H1 (cell line): ENCODE results near the gene ZNF536. TPM values are rescaled to one million over a fixed set of nuclear protein-coding genes. Genes with fewer than 3 reads are reported as not detected.

Experiments
- CTCF ChIA-PET: fragments of 300-600 bp; sonication (Branson Sonifier 250); formaldehyde crosslinking; loops from one replicate; lab custom pipeline; 2021; ENCODE audit not compliant: partially characterized antibody; lab: Charles Lee
- POLR2A ChIA-PET: fragments of 300-600 bp; sonication (Branson Sonifier 250); formaldehyde crosslinking; loops from one replicate; lab custom pipeline; 2021; ENCODE audit warnings: inconsistent platforms; ENCODE audit not compliant: partially characterized antibody; lab: Charles Lee
- DNase-seq, 2 experiments: peaks; one replicate each; pipeline versions ENCODE4 v3.0.0 to v3.0.0-alpha.2; 2010 to 2022; ENCODE audit warnings: low spot score in 2 of 2, low read depth in 1 of 2, mixed read lengths in 1 of 2
- FAIRE-seq: peaks from 2 replicates; lab custom pipeline; 2011; peaks lifted over from hg19 to GRCh38; lab: Jason Lieb, UNC
- H2AFZ ChIP-seq: 2 replicates; pipeline ENCODE4 v1.8.1; 2012; ENCODE audit warnings: low read length, inconsistent platforms
- H2AK5ac ChIP-seq: 2 replicates; pipeline ENCODE4 v1.6.1; 2013; ENCODE audit warnings: low read depth, low read length
- H2BK120ac ChIP-seq: replicated peaks from 2 replicates; pipeline ENCODE3; 2013; ENCODE audit warnings: low read depth, low read length, inconsistent platforms
- H2BK12ac ChIP-seq: 2 replicates; pipeline ENCODE4 v1.6.1; 2013; ENCODE audit warnings: low read depth, low read length
- H2BK15ac ChIP-seq: 2 replicates; pipeline ENCODE4 v1.6.1; 2013; ENCODE audit warnings: low read length
- H2BK20ac ChIP-seq: 2 replicates; pipeline ENCODE4 v1.6.1; 2013; ENCODE audit warnings: low read length
- H2BK5ac ChIP-seq: 2 replicates; pipeline ENCODE4 v1.6.1; 2013; ENCODE audit warnings: low read depth, low read length
- H3K14ac ChIP-seq: 2 replicates; pipeline ENCODE4 v1.6.1; 2013; ENCODE audit warnings: inconsistent platforms; ENCODE audit not compliant: insufficient read length
- H3K18ac ChIP-seq: 2 replicates; pipeline ENCODE4 v1.6.1; 2013; ENCODE audit warnings: low read length; ENCODE audit errors: extremely low read depth
- H3K23ac ChIP-seq: 2 replicates; pipeline ENCODE4 v1.6.1; 2013; ENCODE audit warnings: inconsistent platforms; ENCODE audit not compliant: insufficient read length
- H3K23me2 ChIP-seq: 2 replicates; pipeline ENCODE4 v1.6.1; 2013; ENCODE audit warnings: low read depth, low read length
- H3K27ac ChIP-seq: 2 replicates; pipeline ENCODE4 v1.6.1; 2011; ENCODE audit warnings: low read depth, low read length, inconsistent platforms
- H3K27me3 ChIP-seq, 4 experiments: replicated peaks in 1 of 4; 1 replicate in 1 of 4; 2 replicates in 3 of 4; pipeline versions ENCODE4 v1.6.1 to v1.8.1; 2011 to 2013; ENCODE audit warnings: low read length in 3 of 4, mild to moderate bottlenecking in 3 of 4, inconsistent platforms in 2 of 4, mixed read lengths in 2 of 4, moderate library complexity in 1 of 4; ENCODE audit not compliant: control insufficient read depth in 3 of 4, insufficient read depth in 3 of 4; ENCODE audit errors: extremely low read depth in 1 of 4
- H3K36me3 ChIP-seq, 4 experiments: 2 replicates each; pipeline versions ENCODE4 v1.6.1 to v1.8.1; 2011 to 2013; ENCODE audit warnings: mild to moderate bottlenecking in 4 of 4, low read length in 3 of 4, moderate library complexity in 2 of 4, control low read depth in 1 of 4, inconsistent platforms in 1 of 4; ENCODE audit not compliant: insufficient read depth in 4 of 4, control insufficient read depth in 2 of 4
- H3K4ac ChIP-seq: replicated peaks from 2 replicates; pipeline ENCODE3; 2013; ENCODE audit warnings: low read length, low read depth, mixed read lengths, inconsistent platforms; ENCODE audit not compliant: insufficient read length
- H3K4me1 ChIP-seq, 4 experiments: replicated peaks in 1 of 4; 1 replicate in 1 of 4; 2 replicates in 3 of 4; pipeline versions ENCODE4 v1.6.1 to v1.8.1; 2011 to 2013; ENCODE audit warnings: low read length in 3 of 4, inconsistent platforms in 2 of 4, mixed read lengths in 1 of 4; ENCODE audit not compliant: insufficient read depth in 4 of 4, control insufficient read depth in 3 of 4
- H3K4me2 ChIP-seq, 2 experiments: 2 replicates each; pipeline versions ENCODE4 v1.6.1 to v1.8.1; 2011 to 2013; ENCODE audit warnings: low read depth in 2 of 2, low read length in 2 of 2, control low read depth in 1 of 2, inconsistent platforms in 1 of 2, mild to moderate bottlenecking in 1 of 2; ENCODE audit not compliant: insufficient read depth in 1 of 2
- H3K4me3 ChIP-seq, 4 experiments: fragments of 200-600, 300-600 bp in 1 of 4; sonication (generic), shearing (Covaris generic), sonication (Bioruptor Twin) in 1 of 4; 2 replicates each; pipeline versions ENCODE4 v1.5.1 to v1.8.1; 2011 to 2016; ENCODE audit warnings: low read length in 4 of 4, low read depth in 3 of 4, control low read depth in 2 of 4, inconsistent platforms in 2 of 4, mild to moderate bottlenecking in 2 of 4, mixed read lengths in 1 of 4, moderate library complexity in 1 of 4; ENCODE audit not compliant: insufficient read depth in 2 of 4; ENCODE audit errors: extremely low read depth in 1 of 4
- H3K56ac ChIP-seq: replicated peaks from 2 replicates; pipeline ENCODE3; 2013; ENCODE audit warnings: low read depth, mild to moderate bottlenecking, mixed read lengths, low read length, inconsistent platforms; ENCODE audit not compliant: insufficient read length
- H3K79me1 ChIP-seq: 2 replicates; pipeline ENCODE4 v1.6.1; 2013; ENCODE audit warnings: low read depth, low read length, control low read depth
- H3K79me2 ChIP-seq, 2 experiments: 2 replicates each; pipeline versions ENCODE4 v1.6.1 to v1.8.1; 2012 to 2013; ENCODE audit warnings: low read length in 2 of 2, mild to moderate bottlenecking in 2 of 2, inconsistent platforms in 1 of 2; ENCODE audit not compliant: insufficient read depth in 2 of 2, control insufficient read depth in 1 of 2
- H3K9ac ChIP-seq, 4 experiments: replicated peaks in 1 of 4; 1 replicate in 1 of 4; 2 replicates in 3 of 4; pipeline versions ENCODE4 v1.6.1 to v1.8.1; 2011 to 2013; ENCODE audit warnings: low read depth in 3 of 4, low read length in 3 of 4, control low read depth in 2 of 4, mild to moderate bottlenecking in 2 of 4, moderate library complexity in 2 of 4, inconsistent platforms in 1 of 4; ENCODE audit errors: extremely low read depth in 1 of 4
- H3K9me3 ChIP-seq, 2 experiments: 2 replicates each; pipeline versions ENCODE4 v1.6.1 to v1.8.1; 2012 to 2013; ENCODE audit warnings: mild to moderate bottlenecking in 2 of 2, moderate library complexity in 2 of 2, control low read depth in 1 of 2, inconsistent platforms in 1 of 2, low read depth in 1 of 2, low read length in 1 of 2, mixed read lengths in 1 of 2; ENCODE audit not compliant: insufficient read depth in 2 of 2
- H4K20me1 ChIP-seq, 2 experiments: replicated peaks in 1 of 2; 2 replicates each; pipeline versions ENCODE3 to v1.8.1; 2011 to 2013; ENCODE audit warnings: inconsistent platforms in 2 of 2, low read length in 2 of 2, mild to moderate bottlenecking in 1 of 2; ENCODE audit not compliant: insufficient read depth in 2 of 2, control insufficient read depth in 1 of 2
- H4K5ac ChIP-seq: 2 replicates; pipeline ENCODE4 v1.6.1; 2013; ENCODE audit warnings: low read length, low read depth, mixed read lengths, inconsistent platforms; ENCODE audit not compliant: insufficient read length
- H4K8ac ChIP-seq: 2 replicates; pipeline ENCODE4 v1.8.0; 2013; ENCODE audit warnings: mild to moderate bottlenecking, moderate library complexity, low read length, inconsistent platforms; ENCODE audit not compliant: insufficient read depth; ENCODE audit errors: extremely low read depth
- H4K91ac ChIP-seq: replicated peaks from 2 replicates; pipeline ENCODE3; 2013; ENCODE audit warnings: low read length, mixed read lengths, inconsistent platforms; ENCODE audit not compliant: insufficient read length
- CTBP2 ChIP-seq: IDR thresholded peaks from 2 replicates; pipeline ENCODE4 v1.7.0; 2011; ENCODE audit warnings: borderline replicate concordance, mild to moderate bottlenecking, moderate library complexity, mixed read lengths, low read length; ENCODE audit not compliant: insufficient read depth, insufficient read length
- CTCF ChIP-seq, 3 experiments: IDR thresholded peaks; 1 replicate in 2 of 3; 2 replicates in 1 of 3; pipeline versions ENCODE4 v1.5.1 to v1.6.1; 2011; ENCODE audit warnings: low read length in 3 of 3, mild to moderate bottlenecking in 3 of 3, inconsistent platforms in 2 of 3, low read depth in 1 of 3, moderate library complexity in 1 of 3; ENCODE audit not compliant: insufficient read depth in 1 of 3; ENCODE audit errors: control extremely low read depth in 1 of 3
- EGR1 ChIP-seq: IDR thresholded peaks from 2 replicates; pipeline ENCODE4 v1.6.1; 2011; ENCODE audit warnings: low read depth, low read length, borderline replicate concordance
- GABPA ChIP-seq: IDR thresholded peaks from 2 replicates; pipeline ENCODE4 v1.6.1; 2011; ENCODE audit warnings: mild to moderate bottlenecking, low read length, moderate library complexity, borderline replicate concordance; ENCODE audit not compliant: insufficient read depth
- KDM1A ChIP-seq: fragments of 200-600, 300-600 bp; sonication (generic); IDR thresholded peaks from 2 replicates; pipeline ENCODE4 v1.7.1; 2016; ENCODE audit warnings: mild to moderate bottlenecking, low read length, borderline replicate concordance
- NANOG ChIP-seq: IDR thresholded peaks from 2 replicates; pipeline ENCODE4 v1.6.1; 2011; ENCODE audit warnings: low read length, low read depth, mild to moderate bottlenecking, inconsistent platforms; ENCODE audit not compliant: insufficient read depth, poor library complexity, severe bottlenecking
- NRF1 ChIP-seq: IDR thresholded peaks from 2 replicates; pipeline ENCODE4 v1.6.1; 2011; ENCODE audit warnings: mild to moderate bottlenecking, low read depth, low read length, improper control_type of control experiment
- SP4 ChIP-seq: IDR thresholded peaks from 2 replicates; pipeline ENCODE4 v1.6.1; 2012; ENCODE audit warnings: low read length, inconsistent platforms
- TCF12 ChIP-seq: IDR thresholded peaks from 2 replicates; pipeline ENCODE4 v1.6.1; 2011; ENCODE audit warnings: low read depth, mild to moderate bottlenecking, low read length
- WGBS, 2 experiments: shearing (Covaris generic) in 1 of 2; methylation state at CpG; one replicate each; pipeline versions ENCODE4 v1.1.6 to v1.1.7; 2013 to 2015; ENCODE audit warnings: low lambda C conversion rate in 2 of 2, mixed read lengths in 2 of 2, inconsistent platforms in 1 of 2, low coverage in 1 of 2, missing lambda C conversion rate in 1 of 2; ENCODE audit not compliant: insufficient replicate concordance in 2 of 2, insufficient coverage in 1 of 2, insufficient read length in 1 of 2; ENCODE audit errors: extremely low coverage in 1 of 2, missing lambda C conversion rate in 1 of 2; 5-methylcytosine and 5-hydroxymethylcytosine counted together
- polyA plus RNA-seq, 7 experiments: library from polyadenylated mRNA; depleted of rRNA in 3 of 7; stranded (reverse) in 5 of 7; unstranded in 2 of 7; fragments of >200 nt in 5 of 7; fragments of 200-250 nt in 2 of 7; gene quantifications; 1 replicate in 5 of 7; 2 replicates in 1 of 7; 4 replicates in 1 of 7; pipeline versions ENCODE4 v1.2.1 to v1.2.3, GENCODE V29; 2011 to 2013; ENCODE audit warnings: missing spikeins in 2 of 7, mixed read lengths in 2 of 7
- total RNA-seq: library from RNA; stranded (reverse); fragmentation: NEBNext Ultra II Directional; extraction: Animal tissue kit (Norgen Biotek cat#: 25700); gene quantifications from 2 replicates; pipeline ENCODE4 v1.2.1, GENCODE V29; 2021

ZNF536 gene
- total and polyA plus RNA-seq, 2 of the 8 experiments (the other 6 are each of a cell fraction or from before 2014, with no cell fraction given): 0.09 to 0.11 TPM

GRCh38 chr19:30431591-30431990 is 59.4 kb downstream of the ZNF536 start:
- no peak overlapping the region for H2BK15ac ChIP-seq
- H3K14ac ChIP-seq: no peak overlapping the region
- no peak overlapping the region for H3K4ac ChIP-seq
- DNase-seq (peak in 1 of 2 experiments; percentile 22), FAIRE-seq (no peak)
- H3K4me1 ChIP-seq: no peaks in the 10 kb centered on the region
- CTCF ChIA-PET: no interaction called here
- H3K23ac ChIP-seq: no peak overlapping the region
- H2BK120ac ChIP-seq: no peak overlapping the region
- H2AFZ ChIP-seq: no peak overlapping the region
- H3K4me3 ChIP-seq: no peak overlapping the region
- H3K79me1 ChIP-seq: no peaks in the 10 kb centered on the region
- H3K18ac ChIP-seq: no peak overlapping the region
- H4K5ac ChIP-seq: no peak overlapping the region
- no peak overlapping the region for H4K91ac ChIP-seq
- POLR2A ChIA-PET: interaction anchor here (0.6 kb wide), 1 partner anchor 717 kb away, joined by 3 read pairs; the partner anchor contains the start of gene C19orf12
- H3K79me2 ChIP-seq: no peaks in the 10 kb centered on the region; a peak in 1 of 4 replicates
- no peaks in the 10 kb centered on the region for H3K36me3 ChIP-seq
- 94% methylated on average over 8 of the region's 8 CpGs; no CpG with 5 or more reads in 1 of the 2 experiments for WGBS, 2 experiments
- no peak overlapping the region for H2BK20ac ChIP-seq
- H3K23me2 ChIP-seq: peaks cover 10% of the 10 kb centered on the region; the same call in 1 of the 2 replicates
- H3K4me2 ChIP-seq: no peak overlapping the region
- H2BK12ac ChIP-seq: no peak overlapping the region
- H3K9ac ChIP-seq: no peak overlapping the region
- H4K20me1 ChIP-seq: peaks cover 0 to 7% of the 10 kb centered on the region in 2 experiments
- H2AK5ac ChIP-seq: no peak overlapping the region
- no peak overlapping the region for H3K56ac ChIP-seq
- no peak overlapping the region for H3K27ac ChIP-seq
- H2BK5ac ChIP-seq: no peak overlapping the region
- no peaks in the 10 kb centered on the region for H3K27me3 ChIP-seq
- H3K9me3 ChIP-seq: no peaks in the 10 kb centered on the region; a peak in 1 of 4 replicates
- no peak overlapping the region for H4K8ac ChIP-seq
- TF ChIP-seq KDM1A (no peak), NANOG (no peak), NRF1 (no peak), CTBP2 (no peak), TCF12 (no peak), SP4 (no peak), GABPA (no peak), EGR1 (no peak), CTCF (IDR thresholded peaks at IDR 0.05; ENCODE audit: control extremely low read depth in 1 of 3, insufficient read depth in 1 of 3, low read depth in 1 of 3, low read length in 3 of 3) (no peak)
